ENCODE results near the gene CD151. TPM values are rescaled to one million over a fixed set of nuclear protein-coding genes. Genes with fewer than 3 reads are reported as not detected.

CD151 gene
- total RNA-seq, 2 donors from 2014 or later: 54.9 to 67.3 TPM

DNA sequence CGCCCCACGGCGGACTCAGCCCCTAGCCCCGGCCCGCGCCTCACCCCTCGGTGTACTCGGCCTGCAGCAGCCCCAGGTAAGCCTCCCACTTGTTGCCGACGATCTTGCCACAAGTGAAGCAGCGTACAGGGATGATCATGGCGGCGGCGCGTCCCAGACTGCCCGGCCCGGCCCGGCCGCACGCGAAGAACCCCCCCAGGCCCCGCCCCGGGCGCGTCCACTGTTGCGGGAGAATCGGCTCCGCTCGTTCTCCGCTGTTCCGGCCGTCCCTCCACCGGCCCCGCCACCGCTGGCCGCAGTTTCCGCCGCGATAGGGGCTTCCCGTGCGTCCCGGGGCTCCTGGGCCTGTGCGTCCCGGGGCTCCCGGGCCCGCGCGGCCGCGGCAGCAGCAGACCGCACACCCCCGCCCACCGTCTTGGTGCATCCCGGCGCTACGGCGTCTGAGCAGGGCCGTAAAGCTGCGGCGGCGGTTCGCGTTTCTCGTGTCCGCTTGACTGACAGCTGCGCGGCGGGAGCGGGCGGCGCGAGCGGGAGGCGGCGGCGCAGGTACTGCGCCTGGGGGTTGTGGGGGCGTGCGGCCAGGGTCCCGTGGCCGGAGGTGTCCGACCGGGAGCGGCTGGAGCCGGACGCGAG, 9.7 kb downstream of the CD151 start, which contains the start of the genes POLR2L and TSPAN4:
TSS of gene POLR2L (minus strand) at position 160 of the 633 bp plus-strand sequence. CDS start at position 139, 21 bp downstream.
TSS of gene TSPAN4 (plus strand) at position 483 of the 633 bp plus-strand sequence. CDS start 7,453 bp downstream, outside the sequence.
- peak within 1 kb of the TSS; percentile 75 for H3K27ac Mint-ChIP-seq
- DNase-seq (peak; percentile 75 to 84 (median 81)), ATAC-seq (peak; percentile 88)
- peak within 1 kb of the TSS; percentile 85 for H3K4me3 Mint-ChIP-seq
- H3K36me3 Mint-ChIP-seq (ENCODE audit: low read depth): no peaks in the 10 kb centered on the region
- no peaks in the 10 kb centered on the region for H3K27me3 Mint-ChIP-seq
- H3K9me3 ChIP-seq (ENCODE audit: control insufficient read depth, low read length, poor library complexity, severe bottlenecking): no peaks in the 10 kb centered on the region
- peaks cover 20% of the 10 kb centered on the region for H3K4me1 Mint-ChIP-seq

DNA sequence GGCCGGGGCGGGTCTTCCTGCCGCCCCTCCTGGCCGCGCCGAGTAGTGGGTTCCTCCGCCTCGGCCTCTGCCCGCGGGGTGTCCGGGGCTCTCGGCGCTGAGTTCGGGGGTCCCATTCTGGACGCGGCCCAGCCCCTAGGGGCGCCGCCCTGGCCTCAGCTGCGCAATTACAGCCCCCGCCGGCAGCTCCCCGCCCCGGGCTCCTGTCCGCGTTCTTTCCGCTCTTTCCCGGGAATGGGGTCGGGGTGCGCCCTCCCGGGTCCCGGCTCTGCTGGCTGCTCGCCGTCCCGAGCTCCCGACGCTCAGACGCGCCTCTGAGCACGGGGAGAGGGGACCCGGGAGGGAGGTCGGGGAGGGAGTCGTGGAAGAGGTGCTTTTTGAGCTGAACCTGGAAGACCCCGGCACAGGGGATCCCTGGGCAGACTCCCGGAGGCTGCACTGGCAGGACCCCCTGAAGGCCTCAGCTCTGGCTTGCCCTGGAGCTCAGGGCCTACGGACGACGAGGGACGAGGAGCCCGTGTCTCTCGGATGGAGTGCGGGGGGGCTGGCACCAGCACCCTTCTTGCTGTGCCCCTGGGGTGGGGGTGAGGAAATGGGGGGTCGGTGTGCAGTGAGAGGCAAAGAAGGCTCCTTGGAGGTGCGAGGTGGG, 10.5 kb downstream of the CD151 start:
- DNase-seq (no peak), ATAC-seq (no peak)
- no peaks in the 10 kb centered on the region for H3K9me3 ChIP-seq (ENCODE audit: control insufficient read depth, low read length, poor library complexity, severe bottlenecking)
- H3K4me1 Mint-ChIP-seq: peaks cover 20% of the 10 kb centered on the region
- no peaks in the 10 kb centered on the region for H3K36me3 Mint-ChIP-seq (ENCODE audit: low read depth)
- peak overlapping the region; percentile 85 for H3K4me3 Mint-ChIP-seq
- H3K27ac Mint-ChIP-seq: no peak overlapping the region
- no peaks in the 10 kb centered on the region for H3K27me3 Mint-ChIP-seq

DNA sequence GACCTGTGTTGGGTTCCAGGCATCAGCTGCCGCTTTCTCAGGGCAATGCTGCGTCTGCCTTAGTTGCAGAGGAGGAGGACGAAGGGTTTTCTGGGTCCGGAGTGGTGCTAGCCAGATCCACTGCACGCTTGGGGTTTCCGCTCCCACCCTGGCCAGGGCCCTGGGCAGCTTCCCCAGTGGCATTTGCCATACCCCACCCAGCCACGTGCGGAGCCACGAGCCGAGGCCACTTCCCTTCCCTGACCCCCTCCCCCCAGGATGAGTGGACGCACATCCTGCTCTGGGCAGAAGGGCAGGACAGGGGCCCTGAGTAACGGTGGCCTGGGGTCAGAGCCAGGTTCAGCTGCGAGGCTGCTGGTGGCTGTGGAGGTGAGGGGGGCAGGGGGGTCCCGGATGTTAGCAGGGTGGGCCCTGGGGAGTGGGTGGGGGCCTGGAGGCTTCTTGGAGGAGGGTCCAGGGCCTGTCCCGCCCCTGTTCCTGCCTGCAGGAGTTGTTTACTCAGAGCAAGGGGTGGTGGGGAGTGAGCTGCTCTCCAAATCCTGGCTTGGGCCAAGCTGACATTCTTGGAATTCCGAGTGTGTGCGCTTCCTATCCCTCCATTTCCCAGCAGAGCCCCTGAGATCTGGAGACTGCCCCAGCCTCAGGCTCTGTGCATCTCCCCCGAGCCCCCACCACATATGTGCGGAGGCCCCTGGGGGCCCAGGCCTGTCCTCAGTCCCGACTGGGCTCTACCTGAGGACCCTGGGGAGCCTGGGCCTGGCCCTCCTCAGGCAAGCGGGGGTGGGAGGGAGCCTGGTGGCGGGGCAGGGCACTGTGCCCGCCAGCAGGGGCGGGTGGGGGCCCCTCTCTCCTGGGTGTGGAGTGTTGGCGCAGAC, 11.3 kb downstream of the CD151 start:
- no peak overlapping the region for H3K27ac Mint-ChIP-seq
- no peak for ATAC-seq
- H3K36me3 Mint-ChIP-seq (ENCODE audit: low read depth): no peaks in the 10 kb centered on the region
- no peaks in the 10 kb centered on the region for H3K9me3 ChIP-seq (ENCODE audit: control insufficient read depth, low read length, poor library complexity, severe bottlenecking)
- H3K4me1 Mint-ChIP-seq: peaks cover 23% of the 10 kb centered on the region
- DNase-seq: no peak
- peak overlapping the region; percentile 85 for H3K4me3 Mint-ChIP-seq
- no peaks in the 10 kb centered on the region for H3K27me3 Mint-ChIP-seq

DNA sequence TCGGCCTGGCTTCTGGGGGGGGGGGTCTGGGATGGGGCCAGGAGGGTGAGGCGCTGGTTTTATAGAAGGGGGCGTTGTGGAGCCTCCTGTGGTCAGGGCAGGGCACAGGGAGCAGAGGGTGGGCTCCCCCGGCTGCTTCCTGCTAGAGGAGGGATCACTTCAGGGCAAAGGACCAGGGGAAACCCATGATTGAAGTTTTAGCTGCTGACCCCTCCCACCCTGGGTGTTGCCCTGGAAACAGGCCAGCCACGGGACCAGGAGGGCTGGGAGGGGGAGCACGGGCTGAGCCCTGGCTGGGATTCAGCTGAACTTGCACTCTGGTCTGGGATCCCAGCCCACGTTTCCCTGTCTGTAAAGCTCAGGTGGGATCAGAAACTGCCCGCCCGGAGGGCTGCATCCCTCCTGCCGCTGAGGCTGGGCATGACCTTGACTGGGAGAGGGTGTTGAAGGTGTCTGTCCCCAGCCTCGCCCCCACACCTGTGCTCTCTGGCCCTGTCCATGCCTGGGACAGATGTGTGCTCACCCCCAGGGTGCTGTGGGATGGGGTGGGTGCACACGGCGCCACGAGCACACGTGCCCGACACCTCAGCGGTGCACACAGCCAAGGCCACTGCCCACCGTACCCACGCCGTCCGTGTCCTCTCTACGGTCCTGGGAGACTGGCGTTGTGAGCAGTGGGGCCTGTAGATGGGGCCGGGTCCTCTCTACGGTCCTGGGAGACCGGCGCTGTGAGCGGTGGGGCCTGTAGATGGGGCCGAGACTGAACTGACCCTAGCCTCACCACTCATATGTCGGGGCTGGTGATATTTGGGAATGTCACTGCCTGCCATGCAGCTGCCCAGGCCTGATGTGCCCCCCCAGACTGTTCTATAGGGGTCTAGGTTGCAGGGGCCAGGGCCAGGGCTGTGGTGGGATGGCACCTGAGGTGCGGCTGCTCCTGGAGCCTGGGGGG, 12.2 kb downstream of the CD151 start:
- DNase-seq: no peak
- H3K9me3 ChIP-seq (ENCODE audit: control insufficient read depth, low read length, poor library complexity, severe bottlenecking): no peaks in the 10 kb centered on the region
- no peak overlapping the region for H3K4me3 Mint-ChIP-seq
- no peak overlapping the region for H3K27ac Mint-ChIP-seq
- H3K27me3 Mint-ChIP-seq: no peaks in the 10 kb centered on the region
- H3K36me3 Mint-ChIP-seq (ENCODE audit: low read depth): no peaks in the 10 kb centered on the region
- no peak for ATAC-seq
- peaks cover 25% of the 10 kb centered on the region for H3K4me1 Mint-ChIP-seq

DNA sequence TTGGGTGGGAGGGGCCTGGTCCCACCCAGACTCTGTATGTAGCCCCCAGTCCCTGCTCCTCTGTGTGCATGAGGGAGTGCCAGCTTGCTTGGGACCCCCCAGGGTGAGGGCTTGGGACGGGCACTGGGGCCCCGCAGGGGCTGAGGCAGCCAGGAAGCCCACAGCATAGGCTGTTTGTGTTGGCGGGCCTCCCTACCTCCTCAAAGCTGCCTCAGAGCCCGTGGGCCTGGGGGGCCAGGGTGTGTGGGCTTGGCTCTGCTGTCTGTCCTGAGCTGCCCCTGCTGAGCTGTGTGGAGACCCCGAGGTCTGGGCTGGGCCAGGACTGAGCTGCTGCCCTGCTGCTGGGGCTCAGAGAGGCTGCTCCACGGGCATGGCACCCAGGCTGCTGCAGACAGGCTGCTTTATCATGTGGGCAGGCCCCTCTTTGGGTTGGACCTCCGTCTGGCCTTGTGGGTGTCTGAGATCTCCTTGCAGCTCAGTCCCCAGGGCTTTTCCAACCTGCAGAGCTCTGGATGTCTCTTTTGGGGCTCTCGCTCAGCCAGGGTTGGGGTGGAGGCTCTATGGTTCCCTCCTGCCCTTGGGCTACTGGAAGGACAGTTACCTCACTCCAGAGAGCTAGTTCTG, 13.2 kb downstream of the CD151 start:
- Mint-ChIP-seq H3K4me3 (peak overlapping the region; percentile 25), H3K27ac (no peak overlapping the region), H3K4me1 (peaks cover 17% of the 10 kb centered on the region), H3K27me3 (no peaks in the 10 kb centered on the region), H3K36me3 (ENCODE audit: low read depth) (no peaks in the 10 kb centered on the region)
- H3K9me3 ChIP-seq (ENCODE audit: control insufficient read depth, low read length, poor library complexity, severe bottlenecking): no peaks in the 10 kb centered on the region
- DNase-seq (no peak), ATAC-seq (no peak)

DNA sequence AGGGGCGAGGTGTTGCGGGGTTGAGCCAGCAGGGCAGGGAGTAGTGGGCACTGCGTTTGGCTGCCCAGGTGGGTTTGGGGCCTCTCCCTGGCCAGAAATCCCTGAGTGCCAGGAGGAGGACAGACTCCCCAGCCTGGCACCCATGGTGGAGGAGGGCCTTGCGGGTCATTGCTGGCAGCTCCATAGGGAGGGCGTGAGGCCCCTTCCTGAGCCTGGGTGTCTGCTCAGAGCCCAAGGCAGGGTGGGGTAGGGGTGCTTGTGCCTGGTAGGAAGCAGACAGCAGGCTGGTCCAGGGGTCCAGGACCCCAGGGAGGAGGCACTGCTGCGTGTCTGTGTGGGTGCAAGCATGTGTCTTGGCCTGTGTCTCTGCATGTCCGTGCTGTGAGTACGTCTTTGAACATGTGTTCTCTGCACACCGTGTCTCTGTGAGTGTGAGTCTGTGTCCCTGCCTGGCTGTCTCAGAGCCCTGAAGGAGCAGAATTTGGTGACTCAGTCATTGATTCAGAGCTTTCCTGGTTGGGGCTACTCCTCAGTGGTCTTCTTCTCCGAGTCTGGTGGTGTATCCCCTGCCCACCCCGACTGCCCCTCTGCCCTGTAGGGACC, 13.8 kb downstream of the CD151 start:
- DNase-seq (no peak), ATAC-seq (no peak)
- H3K27ac Mint-ChIP-seq: no peak overlapping the region
- peaks cover 12% of the 10 kb centered on the region for H3K4me1 Mint-ChIP-seq
- H3K36me3 Mint-ChIP-seq (ENCODE audit: low read depth): no peaks in the 10 kb centered on the region
- H3K4me3 Mint-ChIP-seq: peak overlapping the region; percentile 25
- H3K9me3 ChIP-seq (ENCODE audit: control insufficient read depth, low read length, poor library complexity, severe bottlenecking): no peaks in the 10 kb centered on the region
- H3K27me3 Mint-ChIP-seq: no peaks in the 10 kb centered on the region

DNA sequence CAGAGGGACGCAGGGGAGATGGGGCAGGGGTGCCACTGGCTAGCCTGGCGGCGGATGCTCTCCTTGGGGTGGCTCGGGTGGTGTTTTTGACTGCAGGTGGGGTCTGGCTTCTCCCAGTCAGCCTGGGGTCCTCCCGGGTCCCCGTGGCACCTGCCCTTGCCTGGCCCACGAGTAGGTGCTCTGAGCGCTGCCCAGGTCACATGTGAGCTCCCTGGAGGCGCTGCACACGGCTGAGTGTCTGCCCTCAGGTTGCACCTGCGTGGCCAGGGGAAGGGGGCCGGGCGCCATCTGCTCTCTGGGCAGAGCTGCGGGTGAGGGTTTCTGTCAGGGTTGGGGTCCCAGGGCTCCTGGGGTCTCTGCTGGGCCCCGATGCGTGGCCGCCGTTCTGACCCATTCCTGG, 15.1 kb downstream of the CD151 start:
- H3K9me3 ChIP-seq (ENCODE audit: control insufficient read depth, low read length, poor library complexity, severe bottlenecking): no peaks in the 10 kb centered on the region
- ATAC-seq (no peak), DNase-seq (no peak)
- Mint-ChIP-seq H3K4me3 (peak overlapping the region; percentile 84), H3K36me3 (ENCODE audit: low read depth) (no peaks in the 10 kb centered on the region), H3K27ac (no peak overlapping the region), H3K27me3 (no peaks in the 10 kb centered on the region), H3K4me1 (peaks cover 12% of the 10 kb centered on the region)

DNA sequence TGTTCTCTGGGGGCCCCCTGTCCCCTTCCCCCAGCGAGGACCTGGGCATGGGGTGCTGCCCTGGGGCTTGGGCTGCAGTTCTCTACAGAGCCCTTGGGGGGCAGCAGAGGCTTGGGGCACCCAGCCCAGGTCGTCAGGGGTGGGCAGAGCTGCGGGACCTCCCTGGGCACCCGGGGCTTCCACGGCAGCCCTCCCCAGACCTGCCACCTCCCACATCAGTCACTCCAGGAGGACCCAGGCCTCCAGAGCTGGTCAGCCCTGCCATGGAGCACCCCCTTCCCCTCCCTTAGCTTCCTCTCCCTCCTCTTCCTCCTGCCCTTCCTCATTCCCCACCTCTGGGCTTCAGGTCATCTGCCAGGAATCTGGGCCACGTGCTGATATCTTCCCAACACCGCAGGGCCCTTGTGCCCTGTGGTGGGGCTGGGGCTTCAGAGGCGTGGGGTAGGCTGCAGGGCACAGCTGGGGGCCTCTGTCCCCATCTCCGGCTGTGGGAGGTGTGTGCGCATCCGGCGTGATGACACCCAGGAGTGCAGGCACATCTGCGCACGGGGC, 15.7 kb downstream of the CD151 start:
- H3K27ac Mint-ChIP-seq: no peak overlapping the region
- peak overlapping the region; percentile 84 for H3K4me3 Mint-ChIP-seq
- peak; percentile 79 for ATAC-seq
- H3K27me3 Mint-ChIP-seq: no peaks in the 10 kb centered on the region
- H3K36me3 Mint-ChIP-seq (ENCODE audit: low read depth): no peaks in the 10 kb centered on the region
- DNase-seq: peak; percentile 55 to 69 (median 57)
- peaks cover 10% of the 10 kb centered on the region for H3K4me1 Mint-ChIP-seq
- H3K9me3 ChIP-seq (ENCODE audit: control insufficient read depth, low read length, poor library complexity, severe bottlenecking): no peaks in the 10 kb centered on the region

DNA sequence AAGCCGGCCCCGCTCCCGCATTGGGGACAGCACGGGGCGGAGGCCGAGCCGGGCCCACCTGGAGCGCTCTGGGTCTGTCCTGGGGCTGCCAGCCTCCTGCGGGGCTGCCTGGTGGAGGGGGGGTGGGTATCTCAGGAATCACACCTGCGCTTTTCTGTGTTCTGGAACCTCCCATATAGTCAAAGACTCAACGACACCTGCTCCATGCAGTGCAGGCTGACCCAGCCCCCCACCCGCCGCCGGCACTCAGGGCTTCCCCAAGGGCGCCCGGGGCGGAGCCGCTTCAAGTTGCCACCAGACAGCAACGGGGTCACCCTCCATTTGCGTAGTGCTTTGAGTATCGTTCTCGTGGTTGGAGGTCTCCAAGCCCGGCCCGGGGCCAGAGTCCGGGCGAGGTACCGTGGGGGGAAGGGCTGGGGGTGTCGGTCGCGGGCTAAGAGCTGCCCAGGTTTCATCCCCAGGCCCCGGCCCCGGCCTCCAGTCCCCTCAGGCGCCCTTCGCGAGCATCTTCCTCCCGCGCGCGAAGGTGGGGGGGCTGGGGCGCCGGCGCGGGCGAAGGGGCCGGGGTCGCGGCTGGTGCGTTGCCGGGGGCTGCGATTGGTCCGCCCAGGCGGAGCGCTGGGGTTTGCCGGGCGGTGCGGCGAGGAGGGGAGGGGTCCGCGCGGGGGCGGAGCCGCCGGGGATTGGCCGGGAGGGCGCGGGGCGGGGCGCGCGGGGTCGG, 16.5 kb downstream of the CD151 start:
- no peak overlapping the region for H3K27ac Mint-ChIP-seq

DNA sequence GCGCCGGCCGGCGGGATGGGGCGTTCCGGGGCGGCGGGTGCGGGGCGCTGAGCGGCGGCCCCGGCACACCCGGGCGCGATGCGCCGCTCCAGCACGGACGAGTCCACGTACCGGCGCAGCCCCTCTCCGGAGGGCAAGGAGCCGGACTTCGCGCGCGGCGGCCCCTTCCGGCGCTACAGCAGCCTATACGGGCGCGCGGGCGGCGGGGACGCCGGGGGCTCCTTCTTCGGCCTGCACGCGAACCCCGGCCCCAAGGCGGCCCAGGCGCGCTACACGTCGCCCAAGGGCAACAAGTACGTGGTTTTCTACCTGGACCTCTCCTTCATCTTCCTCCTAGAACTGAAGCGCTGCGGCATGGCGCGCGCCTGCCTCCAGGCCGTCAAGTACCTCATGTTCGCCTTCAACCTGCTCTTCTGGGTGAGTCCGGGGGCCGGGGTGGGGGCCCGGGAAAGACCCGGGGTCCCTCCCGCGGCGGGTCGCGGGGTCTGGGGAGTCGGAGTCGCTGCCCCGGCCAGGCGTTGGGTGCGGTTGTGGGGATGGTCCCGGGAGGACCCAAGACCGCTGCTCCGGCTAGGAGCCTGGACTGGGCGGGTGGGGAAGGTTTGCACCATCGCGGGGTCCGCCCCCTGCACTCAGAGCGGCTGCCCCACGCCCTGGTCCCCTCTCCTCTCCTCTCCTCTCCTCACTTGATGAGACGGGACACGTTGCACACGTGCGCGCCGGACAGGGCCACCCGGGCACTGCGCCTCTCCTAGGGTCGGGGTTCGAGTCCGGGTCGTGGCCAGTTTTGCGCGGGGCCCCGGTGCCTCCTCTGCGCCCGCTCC, 17.4 kb downstream of the CD151 start:
- ATAC-seq: no peak
- H3K4me3 Mint-ChIP-seq: peak overlapping the region; percentile 66
- H3K27ac Mint-ChIP-seq: no peak overlapping the region
- no peak for DNase-seq
- H3K9me3 ChIP-seq (ENCODE audit: control insufficient read depth, low read length, poor library complexity, severe bottlenecking): no peaks in the 10 kb centered on the region
- peaks cover 5% of the 10 kb centered on the region for H3K4me1 Mint-ChIP-seq
- H3K27me3 Mint-ChIP-seq: no peaks in the 10 kb centered on the region
- H3K36me3 Mint-ChIP-seq (ENCODE audit: low read depth): no peaks in the 10 kb centered on the region

More for the DNA sequence above, 16.5 kb downstream of the CD151 start:
- Mint-ChIP-seq H3K4me1 (peaks cover 5% of the 10 kb centered on the region), H3K36me3 (ENCODE audit: low read depth) (no peaks in the 10 kb centered on the region), H3K27me3 (no peaks in the 10 kb centered on the region), H3K4me3 (peak overlapping the region; percentile 84)
- no peaks in the 10 kb centered on the region for H3K9me3 ChIP-seq (ENCODE audit: control insufficient read depth, low read length, poor library complexity, severe bottlenecking)
- ATAC-seq: peak; percentile 48
- peak in 2 of 3 donors; percentile 46 to 49 for DNase-seq

All from T-helper 17 cell (primary cell).